HCT116 (cell line): ENCODE measurements around the gene CISH. TPM values are rescaled to one million over a fixed set of nuclear protein-coding genes. Genes with fewer than 3 reads are reported as not detected.

Source experiments
- ATAC-seq: fragments of 200-7000 bp; cut with Tn5 transposase; 2 replicates; pipeline ENCODE4 v1.9.1; 2020; ENCODE audit warnings: mild to moderate bottlenecking, moderate library complexity
- BruUV-seq: library from RNA; stranded (reverse); fragments of 400-500 nt; replicated peaks from 2 replicates; lab custom pipeline; 2021; lab: Mats Ljungman, UMichigan
- CTCF ChIA-PET: fragments of 300-600 bp; sonication (Branson Sonifier 250); formaldehyde crosslinking; loops from one replicate; lab custom pipeline; 2021; ENCODE audit warnings: antibody characterized with exemption; lab: Charles Lee
- POLR2A ChIA-PET: fragments of 300-600, 350-600 bp; sonication (Branson Sonifier 250); formaldehyde crosslinking; loops from one replicate; lab custom pipeline; 2021; ENCODE audit warnings: antibody characterized with exemption; lab: Charles Lee
- RAD21 ChIA-PET, 2 experiments: fragments of 300-600 bp; sonication (Branson Sonifier 250); formaldehyde crosslinking; loops; one replicate each; lab custom pipeline; 2023; ENCODE audit warnings: low total read pairs in 2 of 2; ENCODE audit not compliant: uncharacterized antibody in 2 of 2, unreplicated experiment in 2 of 2, low non-redundant PET in 1 of 2; lab: Charles Lee
- DNase-seq: peaks from one replicate; pipeline ENCODE4 v3.0.0-alpha.2; 2010; ENCODE audit warnings: low read depth, low spot score
- H2AFZ ChIP-seq: fragments of 200-600 bp; shearing (Covaris generic), sonication (generic); 2 replicates; pipeline ENCODE4 v1.6.1; 2017; ENCODE audit warnings: low read depth, mixed run types, mixed read lengths, antibody characterized with exemption, low read length; ENCODE audit not compliant: poor library complexity, severe bottlenecking
- H3K27ac ChIP-seq: 2 replicates; pipeline ENCODE4 v1.5.1; 2012; ENCODE audit warnings: low read depth, low read length
- H3K27me3 ChIP-seq: fragments of 200-600 bp; sonication (generic); 2 replicates; pipeline ENCODE4 v1.6.1; 2016; ENCODE audit warnings: mixed run types, low read length, mixed read lengths; ENCODE audit not compliant: insufficient read depth
- H3K36me3 ChIP-seq, 2 experiments: fragments of 200-500 bp in 1 of 2; fragments of 200-600 bp in 1 of 2; sonication (Bioruptor generic) in 1 of 2; sonication (generic) in 1 of 2; 2 replicates each; pipeline versions ENCODE4 v1.5.1 to v1.6.1; 2014 to 2016; ENCODE audit warnings: low read length in 2 of 2, inconsistent platforms in 1 of 2, mixed read lengths in 1 of 2, mixed run types in 1 of 2; ENCODE audit not compliant: insufficient read depth in 2 of 2, control insufficient read depth in 1 of 2
- H3K4me1 ChIP-seq, 2 experiments: fragments of 200-600 bp in 1 of 2; sonication (generic) in 1 of 2; 2 replicates each; pipeline versions ENCODE4 v1.5.1 to v1.6.1; 2012 to 2017; ENCODE audit warnings: low read length in 2 of 2, inconsistent platforms in 1 of 2, mild to moderate bottlenecking in 1 of 2, mixed read lengths in 1 of 2, mixed run types in 1 of 2, moderate library complexity in 1 of 2; ENCODE audit not compliant: insufficient read depth in 2 of 2, control insufficient read depth in 1 of 2
- H3K4me2 ChIP-seq: fragments of 200-600 bp; sonication (generic); 2 replicates; pipeline ENCODE4 v1.6.1; 2017; ENCODE audit warnings: mixed run types, low read length, mixed read lengths
- H3K4me3 ChIP-seq, 2 experiments: fragments of 200-600 bp in 1 of 2; sonication (generic) in 1 of 2; replicated peaks in 1 of 2; 2 replicates each; pipeline ENCODE4 v1.5.1; 2011 to 2016; ENCODE audit warnings: low read length in 2 of 2, control low read depth in 1 of 2, low read depth in 1 of 2, mild to moderate bottlenecking in 1 of 2, mixed read lengths in 1 of 2, mixed run types in 1 of 2
- H3K79me2 ChIP-seq: fragments of 200-600 bp; sonication (generic); 2 replicates; pipeline ENCODE4 v1.6.1; 2017; ENCODE audit warnings: mild to moderate bottlenecking, mixed run types, low read length, moderate library complexity, mixed read lengths; ENCODE audit not compliant: insufficient read depth
- H3K9ac ChIP-seq: fragments of 200-600 bp; sonication (generic); 2 replicates; pipeline ENCODE4 v1.6.1; 2016; ENCODE audit warnings: low read length, mixed read lengths
- H3K9me2 ChIP-seq: fragments of 200-600 bp; sonication (generic), shearing (Covaris generic); 2 replicates; pipeline ENCODE4 v1.6.1; 2017; ENCODE audit warnings: mixed run types, mild to moderate bottlenecking, moderate library complexity; ENCODE audit not compliant: insufficient read depth
- H3K9me3 ChIP-seq, 2 experiments: fragments of 200-500 bp in 1 of 2; fragments of 200-600 bp in 1 of 2; sonication (Bioruptor generic) in 1 of 2; sonication (generic) in 1 of 2; 2 replicates each; pipeline ENCODE4 v1.6.1; 2014 to 2017; ENCODE audit warnings: low read length in 2 of 2, mixed read lengths in 2 of 2, inconsistent platforms in 1 of 2, low read depth in 1 of 2, mild to moderate bottlenecking in 1 of 2, mixed run types in 1 of 2, moderate library complexity in 1 of 2; ENCODE audit not compliant: control insufficient read depth in 1 of 2, insufficient read depth in 1 of 2
- H4K20me1 ChIP-seq: fragments of 200-600 bp; sonication (generic), shearing (Covaris generic); 2 replicates; pipeline ENCODE4 v1.6.1; 2017; ENCODE audit warnings: mixed run types, mild to moderate bottlenecking, moderate library complexity; ENCODE audit not compliant: insufficient read depth
- CTCF ChIP-seq, 3 experiments: fragments of 200-600 bp in 1 of 3; sonication (generic) in 1 of 3; IDR thresholded peaks in 2 of 3; conservative IDR thresholded peaks in 1 of 3; 2 replicates each; pipeline ENCODE4 v1.5.1; 2012 to 2017; ENCODE audit warnings: low read depth in 2 of 3, low read length in 2 of 3, antibody characterized with exemption in 1 of 3, borderline replicate concordance in 1 of 3, control low read depth in 1 of 3, mild to moderate bottlenecking in 1 of 3, mixed read lengths in 1 of 3, mixed run types in 1 of 3, moderate library complexity in 1 of 3; ENCODE audit not compliant: insufficient read depth in 1 of 3
- EZH2phosphoT487 ChIP-seq: fragments of 200-600 bp; IDR thresholded peaks from 2 replicates; pipeline ENCODE4 v1.6.1; 2018; ENCODE audit warnings: antibody characterized with exemption, borderline replicate concordance
- POLR2AphosphoS5 ChIP-seq: IDR thresholded peaks from 2 replicates; pipeline ENCODE4 v1.6.1; 2011; ENCODE audit warnings: mild to moderate bottlenecking, low read depth, low read length, moderate library complexity
- REST ChIP-seq: IDR thresholded peaks from 2 replicates; pipeline ENCODE4 v1.6.1; 2012; ENCODE audit warnings: low read depth
- SRF ChIP-seq: IDR thresholded peaks from 2 replicates; pipeline ENCODE4 v1.6.1; 2012; ENCODE audit warnings: low read depth
- TCF7L2 ChIP-seq: IDR thresholded peaks from 2 replicates; pipeline ENCODE4 v1.7.0; 2011; ENCODE audit warnings: borderline replicate concordance, inconsistent platforms; ENCODE audit not compliant: insufficient read depth, insufficient read length; ENCODE audit errors: extremely low read depth
- YY1 ChIP-seq: IDR thresholded peaks from 2 replicates; pipeline ENCODE4 v1.6.1; 2011; ENCODE audit warnings: low read length, low read depth, moderate library complexity, mild to moderate bottlenecking; ENCODE audit not compliant: insufficient replicate concordance; ENCODE audit errors: extremely low read depth
- ZFX ChIP-seq: fragments of 450-650 bp; IDR thresholded peaks from 2 replicates; pipeline ENCODE4 v1.6.1; 2017
- ZNF274 ChIP-seq: fragments of 200-500 bp; sonication (Bioruptor generic); IDR thresholded peaks from 2 replicates; pipeline ENCODE4 v1.6.1; 2014; ENCODE audit warnings: mild to moderate bottlenecking, low read depth, low read length, inconsistent platforms
- intact Hi-C: fragments of 100-400 bp; cut with micrococcal nuclease; formaldehyde crosslinking; loops from 2 replicates; pipeline ENCODE4 v1.10.0; 2022
- total RNA-seq: library from RNA; stranded (reverse); gene quantifications from one replicate; pipeline ENCODE4 v1.2.1, GENCODE V29; 2021; ENCODE audit not compliant: unreplicated experiment

CISH gene
- total RNA-seq, 1 experiment from 2014 or later, result 4.5 TPM

- TF ChIP-seq EZH2phosphoT487, result no peak
- TF ChIP-seq CTCF (IDR thresholded peaks at IDR 0.05 in 2 of 3, conservative IDR thresholded peaks at IDR 0.05 in 1 of 3; ENCODE audit: borderline replicate concordance in 1 of 3, insufficient read depth in 1 of 3, low read depth in 2 of 3, low read length in 2 of 3), result no peak
- no peak for TF ChIP-seq ZFX
Observed at GRCh38 chr3:50570508-50571279, 40.9 kb downstream of the CISH start (continued).

GRCh38 chr3:50568947-50569749 lies 42.4 kb downstream of the CISH start, which contains the start of gene HEMK1:
Gene HEMK1, plus strand, starts transcription at chr3:50569522. Its CDS starts 1,583 bp downstream, at chr3:50571105.
- ChIA-PET RAD21 (interaction anchor here (0.7 to 1.7 kb wide), 4 partner anchors 31 to 47 kb away, joined by 3 to 7 read pairs (median 4); partner anchors contain the start of genes CISH (in 2 of the 2) and MAPKAPK3 (in 1 of the 2)), CTCF (interaction anchor here (0.7 to 5.4 kb wide), 7 partner anchors 18 to 83 kb away, joined by 3 to 31 read pairs (median 4); partner anchors contain the start of gene CISH), POLR2A (interaction anchor here (1.1 to 2.3 kb wide), 5 partner anchors 12 to 49 kb away, joined by 4 to 19 read pairs (median 5); partner anchors contain the start of genes CISH and MAPKAPK3)
- Histone ChIP-seq H3K9me2 (no peaks in the 10 kb centered on the region), H3K27ac (peak within 1 kb of the TSS; percentile 54), H3K4me2 (peak within 1 kb of the TSS; percentile 96), H3K79me2 (peaks cover 9% of the 10 kb centered on the region; the same call in 1 of the 2 replicates), H3K4me3 (peak within 1 kb of the TSS; percentile 90 to 99), H2AFZ (peak within 1 kb of the TSS; percentile 77), H4K20me1 (no peaks in the 10 kb centered on the region), H3K9ac (peak within 1 kb of the TSS; percentile 78), H3K4me1 (peaks cover 15 to 40% of the 10 kb centered on the region in 2 experiments), H3K36me3 (no peaks in the 10 kb centered on the region; a peak in 1 of 4 replicates), H3K27me3 (no peaks in the 10 kb centered on the region), H3K9me3 (no peaks in the 10 kb centered on the region)
- no TSS peak for BruUV-seq
- DNase-seq (peak; percentile 94), ATAC-seq (peak; percentile 79)
- intact Hi-C loops, result no loop called here
- TF ChIP-seq ZFX (peak; percentile 74; the same call in 1 of the 2 replicates), ZNF274 (no peak), CTCF (IDR thresholded peaks at IDR 0.05 in 2 of 3, conservative IDR thresholded peaks at IDR 0.05 in 1 of 3; ENCODE audit: borderline replicate concordance in 1 of 3, insufficient read depth in 1 of 3, low read depth in 2 of 3, low read length in 2 of 3) (no peak), TCF7L2 (peak; percentile 43), POLR2AphosphoS5 (peak; percentile 67; the same call in 1 of the 2 replicates), REST (no peak), SRF (no peak), YY1 (peak; percentile 74)
